OCI-LY1 (cell line): ENCODE results near the gene GOLGA6L6.
"Not testable (repeated sequence)": the region's sequence is repeated elsewhere in the genome, so short reads cannot be mapped to it uniquely, and the experiment has no call there.

Experiments used
- H2AFZ ChIP-seq: fragments of 200-600 bp; sonication (generic), shearing (Covaris generic); 2 replicates; pipeline ENCODE4 v1.6.0; 2014; ENCODE audit warnings: antibody characterized with exemption, mild to moderate bottlenecking, low read length
- H3F3A ChIP-seq: fragments of 200-600 bp; sonication (generic), shearing (Covaris generic); 2 replicates; pipeline ENCODE4 v1.6.0; 2014; ENCODE audit warnings: mild to moderate bottlenecking, antibody characterized with exemption, low read length, moderate library complexity; ENCODE audit not compliant: insufficient read depth
- H3K27ac ChIP-seq: fragments of 200-600 bp; sonication (generic); 2 replicates; pipeline ENCODE4 v1.5.1; 2014; ENCODE audit warnings: low read length, mixed run types, mild to moderate bottlenecking, low read depth; ENCODE audit not compliant: poor library complexity, severe bottlenecking
- H3K27me3 ChIP-seq: fragments of 200-600 bp; sonication (generic); 2 replicates; pipeline ENCODE4 v1.6.0; 2014; ENCODE audit warnings: antibody characterized with exemption, mild to moderate bottlenecking, low read length, moderate library complexity; ENCODE audit not compliant: insufficient read depth
- H3K36me3 ChIP-seq: fragments of 200-600 bp; sonication (generic); 2 replicates; pipeline ENCODE4 v1.6.1; 2014; ENCODE audit warnings: mild to moderate bottlenecking, antibody characterized with exemption, low read length, moderate library complexity, mixed read lengths; ENCODE audit not compliant: insufficient read depth
- H3K4me1 ChIP-seq: fragments of 200-600 bp; sonication (generic); 2 replicates; pipeline ENCODE4 v1.5.1; 2014; ENCODE audit warnings: mild to moderate bottlenecking, low read length, moderate library complexity; ENCODE audit not compliant: insufficient read depth, severe bottlenecking
- H3K4me2 ChIP-seq: fragments of 200-600 bp; sonication (generic), shearing (Covaris generic); 2 replicates; pipeline ENCODE4 v1.6.1; 2014; ENCODE audit warnings: low read length
- H3K4me3 ChIP-seq: fragments of 200-600 bp; sonication (generic); 2 replicates; pipeline ENCODE4 v1.5.1; 2014; ENCODE audit warnings: low read length, low read depth, mild to moderate bottlenecking, mixed read lengths; ENCODE audit not compliant: poor library complexity, severe bottlenecking
- H3K79me2 ChIP-seq: fragments of 200-600 bp; shearing (Covaris generic); 2 replicates; pipeline ENCODE4 v1.6.1; 2016; ENCODE audit warnings: mixed run types, low read length, mixed read lengths; ENCODE audit not compliant: insufficient read depth
- H3K9ac ChIP-seq: fragments of 200-600 bp; sonication (generic), shearing (Covaris generic); 2 replicates; pipeline ENCODE4 v1.6.1; 2014; ENCODE audit warnings: mild to moderate bottlenecking, low read length, mixed read lengths
- H3K9me2 ChIP-seq: fragments of 200-600 bp; sonication (generic), shearing (Covaris generic); 2 replicates; pipeline ENCODE4 v1.6.1; 2014; ENCODE audit warnings: low read depth, mild to moderate bottlenecking, low read length, mixed read lengths
- H3K9me3 ChIP-seq: fragments of 200-600 bp; shearing (Covaris generic); 2 replicates; pipeline ENCODE4 v1.6.1; 2014; ENCODE audit warnings: low read length, mixed read lengths
- H4K20me1 ChIP-seq: fragments of 200-600 bp; sonication (generic), shearing (Covaris generic); 2 replicates; pipeline ENCODE4 v1.6.0; 2016; ENCODE audit warnings: mild to moderate bottlenecking, low read length; ENCODE audit not compliant: insufficient read depth

The GOLGA6L6 gene

DNA sequence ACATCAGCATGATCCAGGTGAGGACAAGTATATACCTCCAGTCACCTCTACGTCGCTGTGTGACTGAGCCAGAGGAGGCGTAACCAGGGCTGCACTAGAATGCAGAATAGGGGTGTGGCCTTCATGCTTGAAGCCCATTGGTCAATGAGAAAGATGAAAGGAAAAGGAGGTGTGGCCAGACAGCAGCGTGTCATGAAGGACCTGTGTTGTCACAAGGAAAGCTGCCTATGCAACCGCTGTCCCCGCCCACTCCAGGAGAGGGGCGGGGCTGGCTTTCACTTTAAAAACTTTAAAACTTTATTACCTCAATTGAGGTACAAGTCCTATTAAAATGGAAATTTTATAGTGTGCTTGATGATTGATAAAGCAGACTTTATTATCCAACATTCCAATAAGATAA lies at the start of gene GOLGA6L6:
TSS of gene GOLGA6L6 (minus strand) at position 101 of the 400 bp plus-strand sequence. CDS start at position 10, 91 bp downstream.
- H3K4me2 ChIP-seq, H3K4me1 ChIP-seq: not testable (repeated sequence)

DNA sequence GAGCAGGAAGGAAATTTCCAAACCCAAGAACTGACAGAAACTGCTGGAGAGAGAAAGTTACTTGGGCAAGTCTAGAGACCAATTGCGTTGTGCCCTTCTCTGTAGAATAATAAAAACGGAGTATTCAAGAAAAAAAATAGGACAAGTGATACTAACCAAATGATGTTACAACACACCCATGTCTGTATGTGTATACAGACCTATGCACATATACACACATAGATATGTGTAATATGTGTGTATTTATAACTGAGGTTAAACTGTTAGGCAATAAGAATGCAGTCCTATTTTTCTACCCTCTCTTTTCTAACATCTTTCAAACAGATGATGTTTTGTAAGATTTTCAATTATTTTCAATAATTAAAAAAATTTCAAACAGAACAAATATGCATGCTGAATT lies 48.5 kb upstream of the GOLGA6L6 start:
- H3K9me3 ChIP-seq, H3K9me2 ChIP-seq, H3K27me3 ChIP-seq, H3K27ac ChIP-seq, H2AFZ ChIP-seq, H4K20me1 ChIP-seq, H3F3A ChIP-seq, H3K4me3 ChIP-seq, H3K4me2 ChIP-seq, H3K36me3 ChIP-seq, H3K4me1 ChIP-seq, H3K79me2 ChIP-seq, H3K9ac ChIP-seq: not testable (repeated sequence)

More for the DNA sequence above, at the start of gene GOLGA6L6:
- H3K4me3 ChIP-seq, H3K79me2 ChIP-seq, H3K36me3 ChIP-seq, H3K27ac ChIP-seq, H3K9ac ChIP-seq, H3K9me2 ChIP-seq, H3K27me3 ChIP-seq, H4K20me1 ChIP-seq, H3F3A ChIP-seq, H3K9me3 ChIP-seq, H2AFZ ChIP-seq: not testable (repeated sequence)

- H3K9ac ChIP-seq, H3K4me3 ChIP-seq, H3K9me3 ChIP-seq, H3K79me2 ChIP-seq, H2AFZ ChIP-seq, H3K4me1 ChIP-seq, H3K27me3 ChIP-seq, H3K9me2 ChIP-seq, H3F3A ChIP-seq, H4K20me1 ChIP-seq, H3K27ac ChIP-seq, H3K4me2 ChIP-seq, H3K36me3 ChIP-seq: not testable (repeated sequence)
Measured at GRCh38 chr15:20586821-20587220, 45.2 kb upstream of the GOLGA6L6 start.

GRCh38 chr15:20582726-20583115 lies 41.1 kb upstream of the GOLGA6L6 start:
- H3K27ac ChIP-seq, H3F3A ChIP-seq, H3K4me1 ChIP-seq, H3K4me2 ChIP-seq, H3K9me2 ChIP-seq, H3K27me3 ChIP-seq, H3K79me2 ChIP-seq, H3K36me3 ChIP-seq, H3K4me3 ChIP-seq, H3K9ac ChIP-seq, H3K9me3 ChIP-seq, H4K20me1 ChIP-seq, H2AFZ ChIP-seq: not testable (repeated sequence)

GRCh38 chr15:20582109-20582725 lies 40.6 kb upstream of the GOLGA6L6 start:
- H3F3A ChIP-seq, H4K20me1 ChIP-seq, H3K36me3 ChIP-seq, H3K27ac ChIP-seq, H3K4me3 ChIP-seq, H3K4me1 ChIP-seq, H3K27me3 ChIP-seq, H3K79me2 ChIP-seq, H3K9me3 ChIP-seq, H3K9ac ChIP-seq, H2AFZ ChIP-seq, H3K4me2 ChIP-seq, H3K9me2 ChIP-seq: not testable (repeated sequence)

DNA sequence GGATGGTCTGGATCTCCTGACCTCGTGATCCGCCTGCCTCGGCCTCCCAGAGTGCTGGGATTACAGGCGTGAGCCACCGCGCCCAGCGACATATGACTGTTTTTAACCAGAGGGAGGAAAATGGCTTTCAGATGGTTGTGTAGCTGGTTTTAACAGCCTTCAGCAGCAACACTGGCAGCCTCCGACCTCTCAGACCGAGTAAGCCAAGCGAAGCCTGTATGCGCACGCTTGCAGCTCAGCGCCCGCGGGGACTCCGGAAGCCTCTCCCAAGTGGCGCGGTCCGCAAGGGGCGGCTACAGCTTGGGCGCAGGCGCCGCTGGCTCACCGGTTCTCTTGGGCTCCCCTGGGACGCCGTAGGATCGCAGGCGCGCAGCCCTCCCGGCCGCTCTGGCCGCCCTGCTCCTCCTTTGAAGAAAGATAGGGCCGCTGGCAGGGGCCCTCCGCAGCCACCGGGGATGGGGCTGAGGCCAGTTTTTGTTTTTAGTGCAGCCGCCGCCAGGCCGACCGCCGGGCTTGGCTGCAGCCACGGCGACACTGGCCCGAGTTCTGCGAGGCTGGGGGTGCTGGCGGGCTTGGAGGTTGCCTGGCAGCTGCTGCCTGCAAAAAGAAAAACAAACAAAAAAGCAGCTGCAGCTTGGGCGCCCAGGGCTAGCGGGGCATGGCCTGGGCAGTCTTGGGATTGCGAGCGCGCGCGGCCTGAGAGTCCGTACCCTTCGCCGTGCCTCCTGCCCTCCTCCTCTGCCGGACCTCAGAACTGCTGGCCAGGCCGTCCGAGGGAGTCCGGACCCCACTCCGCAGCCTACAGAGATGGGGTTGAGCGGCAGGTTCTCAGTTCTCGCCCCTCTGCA lies 39.9 kb upstream of the GOLGA6L6 start:
- not testable (repeated sequence) for H2AFZ ChIP-seq, H3K79me2 ChIP-seq, H3K4me3 ChIP-seq, H3K4me1 ChIP-seq, H3K27ac ChIP-seq, H3K27me3 ChIP-seq, H3K9me2 ChIP-seq, H3K9ac ChIP-seq, H3K9me3 ChIP-seq, H4K20me1 ChIP-seq, H3K36me3 ChIP-seq, H3F3A ChIP-seq, H3K4me2 ChIP-seq

DNA sequence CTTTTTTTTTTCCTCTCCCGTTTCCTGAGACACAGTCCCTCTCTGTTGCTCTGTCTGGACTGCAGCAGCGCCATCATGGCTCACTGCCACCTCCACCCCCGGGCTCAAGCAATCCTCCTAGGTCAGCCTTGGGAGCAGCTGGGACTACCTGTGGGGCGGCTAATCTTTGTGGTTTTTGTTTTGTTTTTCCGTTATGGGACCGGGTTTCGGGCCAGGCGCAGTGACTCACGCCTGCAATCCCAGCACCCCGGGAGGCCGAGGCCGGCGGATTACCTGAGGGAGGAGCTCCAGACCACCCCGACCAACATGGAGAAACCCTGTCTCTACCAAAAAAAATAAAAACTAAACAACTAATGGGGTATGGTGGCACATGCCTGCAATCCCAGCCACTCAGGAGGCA lies 38.1 kb upstream of the GOLGA6L6 start:
- H3K79me2 ChIP-seq, H3F3A ChIP-seq, H3K27ac ChIP-seq, H3K36me3 ChIP-seq, H2AFZ ChIP-seq, H3K9me3 ChIP-seq, H3K27me3 ChIP-seq, H3K4me3 ChIP-seq, H3K9ac ChIP-seq, H4K20me1 ChIP-seq, H3K4me2 ChIP-seq, H3K9me2 ChIP-seq, H3K4me1 ChIP-seq: not testable (repeated sequence)
